Brain microvascular endothelial cell (primary cell): ENCODE results near the gene APRT.
"Not testable (repeated sequence)": the region's sequence is repeated elsewhere in the genome, so short reads cannot be mapped to it uniquely, and the experiment has no call there.

ENCODE experiments used
- DNase-seq: peaks from one replicate; pipeline ENCODE4 v3.0.0-alpha.2; 2020
- H3K27ac ChIP-seq: fragments of 250-450 bp; sonication (Bioruptor Pico); 2 replicates; pipeline ENCODE4 v1.5.1; 2020; ENCODE audit warnings: mild to moderate bottlenecking, moderate library complexity
- H3K27me3 ChIP-seq: fragments of 250-450 bp; sonication (Bioruptor Pico); replicated peaks from 2 replicates; pipeline ENCODE4 v1.5.1; 2020; ENCODE audit warnings: mild to moderate bottlenecking
- H3K36me3 ChIP-seq: fragments of 250-450 bp; sonication (Bioruptor Pico); replicated peaks from 2 replicates; pipeline ENCODE4 v1.5.1; 2020; ENCODE audit warnings: mild to moderate bottlenecking
- H3K4me3 ChIP-seq: 2 replicates; pipeline ENCODE4 v1.5.1; 2011; ENCODE audit warnings: low read depth, mild to moderate bottlenecking, control low read depth, low read length, moderate library complexity
- in situ Hi-C: cut with HindIII; loops from 2 replicates; pipeline ENCODE4 v1.10.0; 2017; ENCODE audit warnings: low sequenced_read_pairs, low pct_ligation_motif_present
- TF ChIP-seq, protein P1 (sequence below): IDR thresholded peaks from 2 replicates; pipeline ENCODE4 v1.5.1; 2011; ENCODE audit warnings: low read depth, mild to moderate bottlenecking, moderate library complexity, low read length, control low read depth, inconsistent platforms; ENCODE audit errors: missing control alignments

The APRT gene

GRCh38 chr16:88789594-88789993, 22.1 kb downstream of the APRT start:
- no peak for DNase-seq
- no peak overlapping the region for H3K27ac ChIP-seq
- no peak overlapping the region for H3K4me3 ChIP-seq
- H3K27me3 ChIP-seq: no peaks in the 10 kb centered on the region
- TF ChIP-seq, protein P1, sequence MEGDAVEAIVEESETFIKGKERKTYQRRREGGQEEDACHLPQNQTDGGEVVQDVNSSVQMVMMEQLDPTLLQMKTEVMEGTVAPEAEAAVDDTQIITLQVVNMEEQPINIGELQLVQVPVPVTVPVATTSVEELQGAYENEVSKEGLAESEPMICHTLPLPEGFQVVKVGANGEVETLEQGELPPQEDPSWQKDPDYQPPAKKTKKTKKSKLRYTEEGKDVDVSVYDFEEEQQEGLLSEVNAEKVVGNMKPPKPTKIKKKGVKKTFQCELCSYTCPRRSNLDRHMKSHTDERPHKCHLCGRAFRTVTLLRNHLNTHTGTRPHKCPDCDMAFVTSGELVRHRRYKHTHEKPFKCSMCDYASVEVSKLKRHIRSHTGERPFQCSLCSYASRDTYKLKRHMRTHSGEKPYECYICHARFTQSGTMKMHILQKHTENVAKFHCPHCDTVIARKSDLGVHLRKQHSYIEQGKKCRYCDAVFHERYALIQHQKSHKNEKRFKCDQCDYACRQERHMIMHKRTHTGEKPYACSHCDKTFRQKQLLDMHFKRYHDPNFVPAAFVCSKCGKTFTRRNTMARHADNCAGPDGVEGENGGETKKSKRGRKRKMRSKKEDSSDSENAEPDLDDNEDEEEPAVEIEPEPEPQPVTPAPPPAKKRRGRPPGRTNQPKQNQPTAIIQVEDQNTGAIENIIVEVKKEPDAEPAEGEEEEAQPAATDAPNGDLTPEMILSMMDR: no peak
- no peaks in the 10 kb centered on the region for H3K36me3 ChIP-seq
- in situ Hi-C loops: loop anchor here (10.0 kb wide), 1 partner anchor 105 kb away; the partner anchor contains the start of gene SNAI3

DNA sequence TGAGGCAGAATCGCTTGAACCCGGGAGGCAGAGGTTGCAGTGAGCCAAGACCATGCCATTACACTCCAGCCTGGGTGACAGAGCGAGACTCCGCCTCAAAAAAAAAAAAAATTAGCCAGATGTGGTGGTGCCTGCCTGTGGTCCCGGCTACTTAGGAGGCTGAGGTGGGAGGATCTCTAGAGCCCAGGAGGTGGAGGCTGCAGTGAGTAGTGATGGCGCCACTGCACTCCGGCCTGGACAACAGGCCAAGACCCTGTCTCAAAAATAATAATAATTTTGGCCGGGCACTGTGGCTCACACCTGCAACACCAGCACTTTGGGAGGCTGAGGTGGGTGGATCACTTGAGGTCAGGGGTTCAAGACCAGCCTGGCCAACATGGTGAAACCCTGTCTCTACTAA, 23.0 kb downstream of the APRT start:
- not testable (repeated sequence) for H3K27me3 ChIP-seq, H3K36me3 ChIP-seq, H3K4me3 ChIP-seq, H3K27ac ChIP-seq, DNase-seq
- in situ Hi-C loops: loop anchor here (10.0 kb wide), 1 partner anchor 104 kb away; the partner anchor contains the start of gene SNAI3

DNA sequence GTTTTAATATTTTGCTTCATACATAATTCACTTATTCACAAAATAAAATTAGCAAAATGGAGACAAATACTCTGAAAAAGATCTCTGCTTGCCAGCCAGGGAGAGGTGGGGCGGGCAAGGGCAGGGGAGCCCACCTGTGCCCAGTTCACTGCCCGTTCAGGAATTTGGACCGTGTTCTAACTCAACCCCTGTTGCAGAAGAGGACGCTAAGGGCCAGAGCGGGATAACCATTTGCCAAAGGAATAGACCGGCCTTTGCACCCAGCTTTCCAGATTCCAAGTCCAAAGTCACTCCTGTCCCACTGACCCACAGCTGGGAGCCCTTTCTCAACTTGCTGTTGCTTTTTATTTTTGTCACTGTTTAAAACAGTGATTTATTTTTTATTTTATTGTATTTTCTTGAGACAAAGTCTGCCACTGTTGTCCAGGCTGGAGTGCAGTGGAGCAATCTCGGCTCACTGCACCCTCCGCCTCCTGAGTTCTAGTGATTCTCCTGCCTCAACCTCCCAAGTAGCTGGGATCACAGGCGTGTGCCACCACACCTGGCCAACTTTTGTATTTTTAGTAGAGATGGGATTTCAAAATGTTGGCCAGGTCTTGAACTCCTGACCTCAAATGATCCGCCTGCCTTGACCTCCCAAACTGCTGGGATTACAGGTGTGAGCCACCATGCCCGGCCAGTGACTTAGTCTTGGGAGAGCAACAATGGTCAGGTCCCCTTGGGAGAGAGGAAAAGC, 24.0 kb downstream of the APRT start:
- no peak for DNase-seq
- Histone ChIP-seq H3K36me3 (no peaks in the 10 kb centered on the region), H3K27ac (no peak overlapping the region), H3K4me3 (no peak overlapping the region), H3K27me3 (no peaks in the 10 kb centered on the region)
- in situ Hi-C loops: loop anchor here (10.0 kb wide), 1 partner anchor 103 kb away; the partner anchor contains the start of gene SNAI3
- TF ChIP-seq, protein P1: no peak

GRCh38 chr16:88785106-88785924, 26.4 kb downstream of the APRT start, which contains the start of gene PIEZO1:
Gene PIEZO1, minus strand, starts transcription at chr16:88785220. Its CDS starts 256 bp downstream, at chr16:88784964.
- peak within 1 kb of the TSS; percentile 95 for H3K27ac ChIP-seq
- TF ChIP-seq, protein P1: peak; percentile 71
- peak within 1 kb of the TSS; percentile 65 for H3K4me3 ChIP-seq
- H3K27me3 ChIP-seq: no peaks in the 10 kb centered on the region
- H3K36me3 ChIP-seq: no peaks in the 10 kb centered on the region
- in situ Hi-C loops: loop anchor here (10.0 kb wide), 1 partner anchor 101 kb away; the partner anchor contains the start of gene SNAI3
- DNase-seq: no peak

- Histone ChIP-seq H3K27me3 (no peaks in the 10 kb centered on the region), H3K27ac (peak overlapping the region; percentile 95), H3K4me3 (peak overlapping the region; percentile 65), H3K36me3 (no peaks in the 10 kb centered on the region)
- in situ Hi-C loops: loop anchor here (10.0 kb wide), 1 partner anchor 100 kb away; the partner anchor contains the start of gene SNAI3
- TF ChIP-seq, protein P1: no peak
- no peak for DNase-seq
Observed at GRCh38 chr16:88784856-88785105, 26.9 kb downstream of the APRT start.
